ENCODE measurements around the gene FREY1.

Gene FREY1

DNA sequence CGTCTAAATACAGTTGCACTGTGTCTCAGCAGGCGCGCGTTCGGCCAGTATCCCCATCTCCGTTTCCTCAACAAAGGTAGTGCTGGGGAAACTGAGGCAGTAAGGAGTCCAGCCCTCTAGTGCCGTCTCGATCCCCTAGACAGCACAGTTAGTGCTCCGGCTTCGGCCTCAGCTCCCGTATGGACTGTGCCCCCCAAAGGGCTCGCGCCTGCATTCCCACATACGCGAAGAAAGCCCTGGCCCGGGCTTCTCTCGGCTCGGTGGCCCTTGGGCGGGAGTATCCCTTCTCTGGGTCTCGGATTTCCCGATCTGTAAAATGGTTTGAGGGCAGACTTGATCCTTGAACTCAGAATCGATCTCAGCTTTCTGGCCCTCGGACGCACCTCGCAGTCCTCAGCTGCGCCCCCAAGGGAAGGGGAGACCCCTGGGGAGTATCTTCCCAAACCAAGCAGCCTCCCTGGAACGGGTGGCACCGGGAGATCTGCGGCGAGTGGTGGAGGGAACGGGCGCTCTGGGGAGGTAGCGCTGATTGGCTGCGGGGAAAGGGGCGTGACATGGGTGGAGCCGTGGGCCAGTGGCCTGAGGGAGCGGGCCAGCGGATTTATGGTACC is 11.4 kb upstream of the FREY1 start (continued):
- TF ChIP-seq ZNF366 (tag by site-specific recombination; conservative IDR thresholded peaks at IDR 0.05) = no peak
- TF ChIP-seq SP2 (tag by site-specific recombination; IDR thresholded peaks at IDR 0.05) = peak; percentile 83
- no peak for TF ChIP-seq ZNF302 (tag by site-specific recombination; IDR thresholded peaks at IDR 0.05; ENCODE audit: low read depth)
- no peak for TF ChIP-seq KLF16 (tag by site-specific recombination; IDR thresholded peaks at IDR 0.05)
- no peak for TF ChIP-seq ZNF404 (tag by site-specific recombination; IDR thresholded peaks at IDR 0.05)
- TF ChIP-seq ZNF561 (tag by site-specific recombination; IDR thresholded peaks at IDR 0.05; ENCODE audit: borderline replicate concordance) = no peak
- TF ChIP-seq ZNF488 (tag by site-specific recombination; IDR thresholded peaks at IDR 0.05) = no peak
- no peak for TF ChIP-seq ZNF174 (tag by site-specific recombination; IDR thresholded peaks at IDR 0.05)
- TF ChIP-seq ZBTB44 (tag by site-specific recombination; IDR thresholded peaks at IDR 0.05) = no peak
- TF ChIP-seq BCL11B (tag by site-specific recombination; IDR thresholded peaks at IDR 0.05; ENCODE audit: low read depth) = no peak
- TF ChIP-seq ZNF747 (tag by site-specific recombination; IDR thresholded peaks at IDR 0.05) = no peak
- TF ChIP-seq ZFP41 (tag by site-specific recombination; IDR thresholded peaks at IDR 0.05; ENCODE audit: borderline replicate concordance) = no peak
- TF ChIP-seq ZNF19 (tag by site-specific recombination; IDR thresholded peaks at IDR 0.05; ENCODE audit: low read depth) = no peak
- TF ChIP-seq, protein P1, sequence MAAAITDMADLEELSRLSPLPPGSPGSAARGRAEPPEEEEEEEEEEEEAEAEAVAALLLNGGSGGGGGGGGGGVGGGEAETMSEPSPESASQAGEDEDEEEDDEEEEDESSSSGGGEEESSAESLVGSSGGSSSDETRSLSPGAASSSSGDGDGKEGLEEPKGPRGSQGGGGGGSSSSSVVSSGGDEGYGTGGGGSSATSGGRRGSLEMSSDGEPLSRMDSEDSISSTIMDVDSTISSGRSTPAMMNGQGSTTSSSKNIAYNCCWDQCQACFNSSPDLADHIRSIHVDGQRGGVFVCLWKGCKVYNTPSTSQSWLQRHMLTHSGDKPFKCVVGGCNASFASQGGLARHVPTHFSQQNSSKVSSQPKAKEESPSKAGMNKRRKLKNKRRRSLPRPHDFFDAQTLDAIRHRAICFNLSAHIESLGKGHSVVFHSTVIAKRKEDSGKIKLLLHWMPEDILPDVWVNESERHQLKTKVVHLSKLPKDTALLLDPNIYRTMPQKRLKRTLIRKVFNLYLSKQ (tag by site-specific recombination; IDR thresholded peaks at IDR 0.05; ENCODE audit: borderline replicate concordance) = no peak
- TF ChIP-seq KLF1 (tag by site-specific recombination; IDR thresholded peaks at IDR 0.05) = 0 out of 2 replicates have a peak, but pooled peaks have one; percentile 16
- TF ChIP-seq ZNF248 (tag by site-specific recombination; IDR thresholded peaks at IDR 0.05) = no peak
- no peak for TF ChIP-seq ZXDB (tag by site-specific recombination; IDR thresholded peaks at IDR 0.05)
- no peak for TF ChIP-seq ZSCAN5A (tag by site-specific recombination; IDR thresholded peaks at IDR 0.05)
- no peak for TF ChIP-seq ZFHX2 (tag by site-specific recombination; conservative IDR thresholded peaks at IDR 0.05)
- TF ChIP-seq, protein P2, sequence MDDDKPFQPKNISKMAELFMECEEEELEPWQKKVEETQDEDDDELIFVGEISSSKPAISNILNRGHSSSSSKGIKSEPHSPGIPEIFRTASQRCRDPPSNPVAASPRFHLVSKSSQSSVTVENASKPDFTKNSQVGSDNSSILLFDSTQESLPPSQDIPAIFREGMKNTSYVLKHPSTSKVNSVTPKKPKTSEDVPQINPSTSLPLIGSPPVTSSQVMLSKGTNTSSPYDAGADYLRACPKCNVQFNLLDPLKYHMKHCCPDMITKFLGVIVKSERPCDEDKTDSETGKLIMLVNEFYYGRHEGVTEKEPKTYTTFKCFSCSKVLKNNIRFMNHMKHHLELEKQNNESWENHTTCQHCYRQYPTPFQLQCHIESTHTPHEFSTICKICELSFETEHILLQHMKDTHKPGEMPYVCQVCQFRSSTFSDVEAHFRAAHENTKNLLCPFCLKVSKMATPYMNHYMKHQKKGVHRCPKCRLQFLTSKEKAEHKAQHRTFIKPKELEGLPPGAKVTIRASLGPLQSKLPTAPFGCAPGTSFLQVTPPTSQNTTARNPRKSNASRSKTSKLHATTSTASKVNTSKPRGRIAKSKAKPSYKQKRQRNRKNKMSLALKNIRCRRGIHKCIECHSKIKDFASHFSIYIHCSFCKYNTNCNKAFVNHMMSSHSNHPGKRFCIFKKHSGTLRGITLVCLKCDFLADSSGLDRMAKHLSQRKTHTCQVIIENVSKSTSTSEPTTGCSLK (tag by site-specific recombination; IDR thresholded peaks at IDR 0.05) = no peak
- peak; percentile 93 for TF ChIP-seq KLF10 (tag by site-specific recombination; IDR thresholded peaks at IDR 0.05)
- no peak for TF ChIP-seq ZNF354C (tag by site-specific recombination; IDR thresholded peaks at IDR 0.05; ENCODE audit: borderline replicate concordance, low read depth)
- no peak for TF ChIP-seq ZNF513 (tag by site-specific recombination; IDR thresholded peaks at IDR 0.05)
- TF ChIP-seq, protein P3, sequence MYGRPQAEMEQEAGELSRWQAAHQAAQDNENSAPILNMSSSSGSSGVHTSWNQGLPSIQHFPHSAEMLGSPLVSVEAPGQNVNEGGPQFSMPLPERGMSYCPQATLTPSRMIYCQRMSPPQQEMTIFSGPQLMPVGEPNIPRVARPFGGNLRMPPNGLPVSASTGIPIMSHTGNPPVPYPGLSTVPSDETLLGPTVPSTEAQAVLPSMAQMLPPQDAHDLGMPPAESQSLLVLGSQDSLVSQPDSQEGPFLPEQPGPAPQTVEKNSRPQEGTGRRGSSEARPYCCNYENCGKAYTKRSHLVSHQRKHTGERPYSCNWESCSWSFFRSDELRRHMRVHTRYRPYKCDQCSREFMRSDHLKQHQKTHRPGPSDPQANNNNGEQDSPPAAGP (tag by site-specific recombination; IDR thresholded peaks at IDR 0.05) = no peak
- TF ChIP-seq ZBTB7A (tag by site-specific recombination; IDR thresholded peaks at IDR 0.05; ENCODE audit: low read depth) = no peak
- TF ChIP-seq ZNF350 (tag by site-specific recombination; IDR thresholded peaks at IDR 0.05) = no peak
- no peak for TF ChIP-seq ZNF776 (tag by site-specific recombination; IDR thresholded peaks at IDR 0.05; ENCODE audit: borderline replicate concordance)
- no peak for TF ChIP-seq ZBTB6 (tag by site-specific recombination; IDR thresholded peaks at IDR 0.05)
- no peak for TF ChIP-seq ZNF623 (tag by site-specific recombination; IDR thresholded peaks at IDR 0.05)

Measured in HEK293 (cell line).